Endothelial cell of umbilical vein (primary cell): ENCODE measurements around the gene GET4. TPM values are rescaled to one million over a fixed set of nuclear protein-coding genes. Genes with fewer than 3 reads are reported as not detected.

ENCODE experiments used
- BruUV-seq: library from RNA; stranded (reverse); fragments of 400-500 nt; replicated peaks from 2 replicates; lab custom pipeline; 2021; lab: Mats Ljungman, UMichigan
- CTCF ChIA-PET: fragments of 300-600, 350-600 bp; sonication (Branson Sonifier 250); formaldehyde crosslinking; loops from one replicate; lab custom pipeline; 2021; ENCODE audit warnings: antibody characterized with exemption, inconsistent platforms; lab: Charles Lee
- POLR2A ChIA-PET: fragments of 300-600, 350-600 bp; sonication (Branson Sonifier 250); formaldehyde crosslinking; loops from one replicate; lab custom pipeline; 2021; ENCODE audit warnings: antibody characterized with exemption, inconsistent platforms; lab: Charles Lee
- DNase-seq: peaks from one replicate; pipeline ENCODE4 v3.0.0-alpha.2; 2011; ENCODE audit warnings: low read depth, low spot score
- FAIRE-seq: peaks from 2 replicates; lab custom pipeline; 2011; peaks lifted over from hg19 to GRCh38; lab: Jason Lieb, UNC
- H2AFZ ChIP-seq: 2 replicates; pipeline ENCODE4 v1.6.0; 2012; ENCODE audit warnings: low read depth, low read length, control low read depth, inconsistent platforms
- H3K27ac ChIP-seq: 2 replicates; pipeline ENCODE4 v1.5.1; 2011; ENCODE audit warnings: low read depth, mild to moderate bottlenecking, control low read depth, low read length, moderate library complexity; ENCODE audit not compliant: insufficient read depth
- H3K27me3 ChIP-seq, 2 experiments: 2 replicates each; pipeline versions ENCODE4 v1.6.0 to v1.6.1; 2011; ENCODE audit warnings: low read length in 2 of 2, mixed read lengths in 1 of 2; ENCODE audit not compliant: control insufficient read depth in 2 of 2, insufficient read depth in 2 of 2
- H3K36me3 ChIP-seq, 2 experiments: 2 replicates in 1 of 2; 3 replicates in 1 of 2; pipeline ENCODE4 v1.5.1; 2011; ENCODE audit warnings: low read length in 2 of 2, mild to moderate bottlenecking in 1 of 2, moderate library complexity in 1 of 2; ENCODE audit not compliant: control insufficient read depth in 2 of 2, insufficient read depth in 2 of 2; ENCODE audit errors: extremely low read depth in 1 of 2
- H3K4me1 ChIP-seq: 3 replicates; pipeline ENCODE4 v1.5.1; 2011; ENCODE audit warnings: mild to moderate bottlenecking, low read length; ENCODE audit not compliant: control insufficient read depth, insufficient read depth; ENCODE audit errors: extremely low read depth
- H3K4me2 ChIP-seq: 2 replicates; pipeline ENCODE4 v1.6.1; 2011; ENCODE audit warnings: low read length, control low read depth, mixed read lengths; ENCODE audit not compliant: insufficient read depth
- H3K4me3 ChIP-seq, 3 experiments: fragments of 200-600 bp in 1 of 3; sonication (generic), shearing (Covaris generic) in 1 of 3; replicated peaks in 1 of 3; 2 replicates each; pipeline ENCODE4 v1.5.1; 2011 to 2016; ENCODE audit warnings: control low read depth in 3 of 3, low read length in 3 of 3, mild to moderate bottlenecking in 2 of 3, inconsistent platforms in 1 of 3, low read depth in 1 of 3, moderate library complexity in 1 of 3; ENCODE audit not compliant: insufficient read depth in 1 of 3
- H3K79me2 ChIP-seq: 2 replicates; pipeline ENCODE4 v1.6.0; 2012; ENCODE audit warnings: low read length, inconsistent platforms; ENCODE audit not compliant: control insufficient read depth, insufficient read depth
- H3K9ac ChIP-seq: replicated peaks from 2 replicates; pipeline ENCODE3; 2011; ENCODE audit warnings: low read length, control low read depth; ENCODE audit not compliant: insufficient read depth; ENCODE audit errors: extremely low read depth
- H3K9me1 ChIP-seq: replicated peaks from 3 replicates; pipeline ENCODE4 v1.6.0; 2011; ENCODE audit warnings: mild to moderate bottlenecking, low read length; ENCODE audit not compliant: control insufficient read depth, insufficient read depth; ENCODE audit errors: extremely low read depth
- H3K9me3 ChIP-seq: replicated peaks from 2 replicates; pipeline ENCODE4 v1.5.1; 2012; ENCODE audit warnings: low read length, inconsistent platforms; ENCODE audit not compliant: control insufficient read depth, insufficient read depth
- H4K20me1 ChIP-seq: replicated peaks from 2 replicates; pipeline ENCODE3; 2011; ENCODE audit warnings: mild to moderate bottlenecking, low read length; ENCODE audit not compliant: control insufficient read depth, insufficient read depth; ENCODE audit errors: extremely low read depth
- CTCF ChIP-seq, 2 donors: IDR thresholded peaks; 1 replicate in 1 of 2; 2 replicates in 1 of 2; pipeline ENCODE4 v1.5.1; 2011; ENCODE audit warnings: low read length in 2 of 2, mild to moderate bottlenecking in 2 of 2, moderate library complexity in 2 of 2, control low read depth in 1 of 2, inconsistent platforms in 1 of 2, low read depth in 1 of 2; ENCODE audit not compliant: insufficient read depth in 1 of 2; ENCODE audit errors: extremely low read depth in 1 of 2
- EZH2 ChIP-seq: IDR thresholded peaks from 2 replicates; pipeline ENCODE4 v1.6.1; 2012; ENCODE audit warnings: borderline replicate concordance, low read depth, mild to moderate bottlenecking, moderate library complexity, low read length, inconsistent platforms; ENCODE audit not compliant: severe bottlenecking
- FOS ChIP-seq: IDR thresholded peaks from 2 replicates; pipeline ENCODE4 v1.6.1; 2011; ENCODE audit warnings: mild to moderate bottlenecking, low read length, moderate library complexity, borderline replicate concordance; ENCODE audit not compliant: insufficient read depth
- GATA2 ChIP-seq: IDR thresholded peaks from 2 replicates; pipeline ENCODE4 v1.7.0; 2011; ENCODE audit warnings: low read depth, mild to moderate bottlenecking, moderate library complexity, mixed read lengths, low read length; ENCODE audit not compliant: insufficient read length, insufficient read depth
- JUN ChIP-seq: IDR thresholded peaks from 2 replicates; pipeline ENCODE4 v1.6.1; 2011; ENCODE audit warnings: borderline replicate concordance, low read depth; ENCODE audit not compliant: insufficient read length, insufficient read depth
- MAX ChIP-seq: IDR thresholded peaks from 2 replicates; pipeline ENCODE4 v1.6.1; 2011; ENCODE audit not compliant: insufficient read depth, insufficient read length
- MYC ChIP-seq: IDR thresholded peaks from one replicate; pipeline ENCODE4 v1.6.1; 2011; ENCODE audit warnings: mild to moderate bottlenecking, low read depth, low read length
- POLR2A ChIP-seq: IDR thresholded peaks from 2 replicates; pipeline ENCODE4 v1.6.1; 2012; ENCODE audit warnings: low read depth, mild to moderate bottlenecking, control low read depth, low read length
- POLR2AphosphoS5 ChIP-seq: IDR thresholded peaks from 2 replicates; pipeline ENCODE4 v1.6.1; 2012; ENCODE audit warnings: low read depth, mild to moderate bottlenecking, control low read depth, low read length, moderate library complexity; ENCODE audit not compliant: insufficient read depth
- dilution Hi-C: fragments of 300-500 bp; cut with MboI; formaldehyde crosslinking; loops from one replicate; pipeline ENCODE4 v1.15.0; 2019; ENCODE audit warnings: low sequenced_read_pairs; ENCODE audit not compliant: extremely low pct_ligation_motif_present
- intact Hi-C: fragments of 100-400 bp; cut with micrococcal nuclease; formaldehyde crosslinking; loops from one replicate; pipeline ENCODE4 v1.10.0; 2022
- polyA plus RNA-seq, 4 experiments: library from polyadenylated mRNA; depleted of rRNA in 3 of 4; stranded (reverse) in 3 of 4; unstranded in 1 of 4; fragments of >200 nt; gene quantifications; 2 replicates each; pipeline versions ENCODE4 v1.2.1 to v1.2.3, GENCODE V29; 2011 to 2012; ENCODE audit warnings: missing spikeins in 1 of 4
- total RNA-seq: library from RNA; stranded (reverse); gene quantifications from 2 replicates; pipeline ENCODE4 v1.2.3, GENCODE V29; 2021

Gene GET4
- total and polyA plus RNA-seq, 2 donors (not counting 3 experiments of a cell fraction or from before 2014, with no cell fraction given): 48.4 to 58.1 TPM

DNA sequence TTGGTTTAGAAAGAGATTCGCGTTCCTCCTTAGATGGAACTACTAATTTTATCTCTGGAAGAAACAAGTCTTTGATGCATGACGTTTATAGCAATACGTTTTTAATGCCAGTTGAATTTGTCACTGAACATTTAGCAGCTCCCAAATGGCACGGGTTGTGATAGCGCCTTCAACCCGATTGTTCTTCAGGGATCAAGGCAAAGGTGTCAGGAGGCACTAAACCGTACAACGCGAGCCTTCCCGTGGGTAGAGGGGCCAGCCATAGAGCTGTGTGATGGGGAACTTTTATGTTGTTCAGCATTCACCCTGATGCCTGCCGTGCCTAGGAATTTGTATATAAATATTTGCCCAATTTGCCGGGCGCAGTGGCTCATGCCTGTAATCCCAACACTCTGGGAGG lies 3.4 kb downstream of the GET4 start:
- no peaks in the 10 kb centered on the region for H3K27me3 ChIP-seq
- H3K4me2 ChIP-seq: no peak overlapping the region
- BruUV-seq: no TSS peak
- no peak for TF ChIP-seq FOS
- TF ChIP-seq GATA2: no peak
- no peak for TF ChIP-seq EZH2
- TF ChIP-seq CTCF (IDR thresholded peaks at IDR 0.05; ENCODE audit: extremely low read depth in 1 of 2, insufficient read depth in 1 of 2, low read depth in 1 of 2, low read length in 2 of 2): no peak
- no peak for TF ChIP-seq MYC
- no peak for TF ChIP-seq POLR2AphosphoS5
- no peak for TF ChIP-seq POLR2A
- no peak for TF ChIP-seq JUN
- no peak for TF ChIP-seq MAX
- intact Hi-C loops (loop anchor here (5.0 kb wide), 1 partner anchor 277 kb away; no protein-coding TSS in a partner anchor), dilution Hi-C loops (no loop called here)
- H4K20me1 ChIP-seq: no peaks in the 10 kb centered on the region
- no peak overlapping the region for H3K9ac ChIP-seq
- POLR2A ChIA-PET: no interaction called here
- H2AFZ ChIP-seq: no peak overlapping the region
- no peaks in the 10 kb centered on the region for H3K9me1 ChIP-seq
- peaks cover 6% of the 10 kb centered on the region for H3K4me1 ChIP-seq
- FAIRE-seq: no peak
- no peak for DNase-seq
- peaks cover 0 to 5% of the 10 kb centered on the region in 2 experiments for H3K36me3 ChIP-seq
- H3K4me3 ChIP-seq: no peak overlapping the region
- H3K9me3 ChIP-seq: no peaks in the 10 kb centered on the region
- no peak overlapping the region for H3K27ac ChIP-seq
- CTCF ChIA-PET: interaction anchor here (0.9 kb wide), 1 partner anchor 12 kb away, joined by 3 read pairs; no protein-coding TSS in a partner anchor
- H3K79me2 ChIP-seq: peaks cover 75% of the 10 kb centered on the region
